Measurements from ENCODE around the gene ILF2.
"Not testable (repeated sequence)": the region's sequence is repeated elsewhere in the genome, so short reads cannot be mapped to it uniquely, and the experiment has no call there.

Gene ILF2

DNA sequence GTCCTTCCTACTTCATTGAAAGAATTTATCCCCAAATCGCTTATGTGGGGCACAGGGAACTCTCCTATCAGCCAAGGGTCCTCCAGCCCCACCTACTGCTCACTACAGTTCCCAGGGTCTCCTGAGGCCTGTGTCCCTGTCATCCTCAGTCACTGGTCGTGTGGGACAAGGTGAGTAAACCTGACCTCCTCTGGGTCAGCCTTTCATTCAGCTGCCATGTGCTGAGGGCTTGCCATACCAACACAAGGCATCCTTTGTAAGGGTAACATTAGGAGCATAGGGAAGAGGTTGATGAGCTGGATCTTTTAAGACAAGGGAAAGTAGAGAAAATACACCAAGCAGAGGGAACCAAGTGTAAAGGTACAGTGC lies 23.5 kb downstream of the ILF2 start:
- DNase-seq = no peak

DNA sequence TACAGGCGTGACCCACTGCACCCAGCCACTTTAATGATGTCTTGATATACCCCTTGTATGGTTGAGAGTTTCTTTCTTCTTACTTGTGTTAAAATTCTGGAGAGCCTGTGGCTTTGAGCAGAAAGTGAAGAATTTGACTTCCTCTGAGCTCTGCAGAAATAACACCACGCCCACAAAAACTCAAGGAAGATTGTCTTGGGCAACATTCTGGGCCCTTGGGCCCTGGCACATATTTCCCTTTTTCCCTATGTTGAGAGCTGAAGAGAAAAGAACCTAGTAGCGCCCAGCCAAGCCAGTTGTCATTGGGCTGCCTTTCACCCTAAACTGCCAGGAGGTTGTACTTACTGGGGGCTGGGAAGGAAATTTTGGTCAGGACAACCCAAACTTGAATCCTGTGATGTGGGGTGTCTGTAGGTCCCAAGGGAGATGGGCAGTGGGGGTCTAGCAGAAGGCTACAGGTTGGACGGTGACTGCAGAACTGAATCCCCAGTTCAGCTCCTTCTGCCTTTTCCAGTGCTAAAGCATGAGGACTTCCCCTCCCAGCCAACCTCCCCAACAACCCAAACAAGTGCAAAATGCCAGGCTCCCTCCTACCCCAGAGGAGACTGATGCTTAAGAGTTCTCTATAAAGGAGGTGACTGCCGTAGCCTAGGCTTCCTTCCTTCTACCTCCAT lies 24.0 kb downstream of the ILF2 start:
- no peak for DNase-seq

DNA sequence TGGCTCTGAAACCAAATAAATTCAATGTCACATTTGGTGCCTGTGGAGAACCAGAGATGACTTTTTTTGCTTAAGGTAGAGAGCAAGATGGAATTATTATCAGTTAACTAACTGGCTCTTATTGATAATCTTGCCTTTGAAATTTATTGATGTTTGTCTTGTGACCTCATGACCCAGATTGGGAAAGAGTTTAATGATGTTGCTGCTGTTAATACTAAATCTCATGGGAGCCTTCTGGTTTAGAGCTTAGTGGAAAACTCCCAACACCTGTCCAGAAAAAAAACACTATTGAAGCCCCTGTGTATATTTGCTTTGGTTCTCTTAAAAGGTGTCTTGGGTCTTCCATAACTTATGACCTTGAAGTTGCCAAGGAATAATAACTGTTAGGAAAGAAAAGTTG lies 27.0 kb downstream of the ILF2 start:
- no peak for DNase-seq

DNA sequence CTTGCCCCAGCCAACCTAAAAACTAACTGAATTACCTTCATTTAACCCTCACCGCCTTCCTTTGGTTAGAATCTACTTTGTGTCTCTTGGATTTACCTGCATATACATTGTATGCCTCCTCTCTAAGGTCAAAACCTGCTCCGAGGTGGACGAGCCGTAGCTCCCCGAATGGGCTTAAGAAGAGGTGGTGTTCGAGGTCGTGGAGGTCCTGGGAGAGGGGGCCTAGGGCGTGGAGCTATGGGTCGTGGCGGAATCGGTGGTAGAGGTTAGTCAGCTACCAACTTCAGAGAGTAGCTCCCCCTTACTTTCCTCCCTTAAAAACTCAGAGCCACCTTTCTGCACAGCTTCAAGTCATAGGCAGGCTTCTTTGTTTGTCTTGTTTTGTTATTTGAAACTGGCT lies 27.7 kb downstream of the ILF2 start:
- no peak for DNase-seq

DNA sequence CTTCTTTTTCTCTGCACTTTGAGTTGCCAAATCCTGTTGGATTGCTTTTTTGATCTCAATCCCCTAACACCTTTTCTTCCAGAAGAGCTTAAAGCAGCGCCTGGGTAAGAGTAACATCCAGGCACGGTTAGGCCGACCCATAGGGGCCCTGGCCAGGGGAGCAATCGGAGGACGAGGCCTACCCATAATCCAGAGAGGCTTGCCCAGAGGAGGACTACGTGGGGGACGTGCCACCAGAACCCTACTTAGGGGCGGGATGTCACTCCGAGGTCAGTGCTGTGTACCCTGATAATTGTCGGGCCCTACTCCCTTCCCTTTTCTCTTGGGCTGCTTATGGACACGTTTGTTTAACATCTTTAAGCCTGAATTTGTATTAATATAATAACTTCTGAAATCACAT lies 28.6 kb downstream of the ILF2 start:
- DNase-seq = no peak

DNA sequence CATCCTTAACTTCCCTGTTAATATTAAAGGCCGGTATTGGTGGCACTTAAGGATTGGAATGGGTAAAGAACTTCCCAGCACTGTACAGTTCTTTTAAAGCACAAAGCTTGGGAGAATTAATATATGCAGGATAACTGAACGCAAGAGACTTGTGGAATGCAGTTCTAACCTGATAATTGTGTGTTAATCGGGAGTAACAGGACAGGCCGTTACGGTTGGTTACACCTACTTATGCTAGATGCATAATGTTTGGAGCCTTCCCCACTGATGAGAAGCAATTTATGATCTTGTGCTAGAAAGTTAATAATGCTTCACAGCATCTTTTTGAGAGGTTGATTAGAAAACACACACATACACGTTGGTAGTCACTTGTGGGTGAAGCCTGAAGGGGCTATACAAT lies 29.9 kb downstream of the ILF2 start:
- no peak for DNase-seq

DNA sequence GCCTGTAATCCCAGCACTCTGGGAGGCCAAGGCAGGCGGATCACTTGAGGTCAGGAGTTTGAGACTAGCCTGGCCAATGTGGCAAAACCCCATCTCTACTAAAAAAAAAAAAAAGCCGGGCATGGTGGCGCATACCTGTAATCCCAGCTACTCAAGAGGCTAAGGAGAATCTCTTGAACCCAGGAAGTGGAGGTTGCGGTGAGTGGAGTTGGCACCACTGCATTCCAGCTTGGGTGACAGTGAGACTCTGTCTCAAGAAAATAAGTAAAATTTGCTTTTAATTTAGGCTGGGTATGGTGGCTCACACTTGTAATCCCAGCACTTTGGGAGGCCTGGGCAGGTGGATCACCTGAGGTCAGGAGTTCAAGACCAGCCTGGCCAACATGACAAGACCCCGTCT lies 30.6 kb downstream of the ILF2 start:
- DNase-seq = not testable (repeated sequence)

DNA sequence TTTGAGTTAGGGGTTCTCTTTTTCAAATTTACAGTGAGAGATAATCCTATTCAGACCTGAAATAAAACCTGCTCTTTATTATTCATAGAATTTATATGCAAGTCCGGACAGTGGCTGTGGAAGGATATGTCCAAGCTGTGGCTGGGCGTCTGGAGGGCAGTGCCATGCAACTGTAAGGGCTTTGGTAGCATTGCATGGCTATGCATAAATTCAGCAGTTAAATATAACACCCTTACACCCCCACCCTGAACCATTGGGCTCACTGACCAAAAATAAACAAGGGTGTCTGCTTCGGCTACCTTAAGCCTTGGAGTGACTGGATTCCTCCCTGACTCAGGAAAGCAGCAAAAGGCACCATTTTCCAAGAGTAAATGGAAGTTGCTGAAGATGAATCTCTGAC lies 31.5 kb downstream of the ILF2 start:
- no peak for DNase-seq

DNA sequence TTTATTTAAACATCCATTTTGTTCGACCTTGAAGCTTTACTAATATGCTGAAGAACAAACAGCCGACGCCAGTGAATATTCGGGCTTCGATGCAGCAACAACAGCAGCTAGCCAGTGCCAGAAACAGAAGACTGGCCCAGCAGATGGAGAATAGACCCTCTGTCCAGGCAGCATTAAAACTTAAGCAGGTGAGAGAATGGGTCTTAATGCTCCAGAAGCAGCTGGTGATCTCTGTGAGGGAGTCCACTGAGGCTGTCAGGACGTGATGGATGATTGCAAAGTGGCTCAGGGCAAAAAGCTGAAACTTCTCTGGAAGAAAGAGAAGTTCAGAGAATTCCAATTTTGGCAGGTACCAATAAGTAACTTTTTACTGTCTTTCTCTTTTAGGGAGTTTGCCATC lies 32.5 kb downstream of the ILF2 start:
- DNase-seq = no peak

DNA sequence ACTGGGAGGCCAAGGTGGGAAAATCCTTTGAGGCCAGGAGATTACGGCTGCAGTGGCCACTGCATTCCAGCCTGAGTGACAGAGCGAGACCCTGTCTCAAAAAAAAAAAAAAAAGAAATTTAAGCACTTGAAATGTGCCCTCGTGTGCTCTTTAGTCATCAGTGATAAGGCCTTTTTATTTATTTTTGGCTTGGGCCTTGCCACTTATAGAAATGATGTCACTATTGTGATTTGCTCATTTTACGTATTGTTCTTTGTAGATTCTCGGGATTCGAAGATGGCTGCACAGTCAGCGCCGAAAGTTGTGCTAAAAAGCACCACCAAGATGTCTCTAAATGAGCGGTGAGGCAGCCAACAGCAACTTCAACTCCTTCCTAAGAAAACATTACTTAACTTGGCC lies 34.5 kb downstream of the ILF2 start:
- DNase-seq = no peak

DNA sequence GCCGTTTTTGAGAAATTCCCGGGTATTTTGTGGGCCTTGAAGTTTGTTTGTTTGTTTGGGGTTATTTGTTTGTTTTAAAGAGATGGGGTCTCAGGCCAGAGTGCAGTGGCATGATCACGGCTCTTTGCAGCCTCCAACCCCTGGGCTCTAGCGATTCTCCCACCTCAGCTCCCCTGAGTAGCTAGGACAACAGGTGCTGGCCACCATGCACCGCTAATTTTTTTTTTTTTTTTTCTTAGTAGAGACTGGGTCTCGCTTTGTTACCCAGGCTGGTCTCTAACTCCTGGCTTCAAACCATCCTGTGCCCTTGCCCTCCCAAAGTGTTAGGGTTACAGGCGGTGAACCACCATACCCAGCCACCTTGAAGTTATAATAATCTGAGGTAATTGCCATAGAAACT lies 34.9 kb downstream of the ILF2 start:
- no peak for DNase-seq

DNA sequence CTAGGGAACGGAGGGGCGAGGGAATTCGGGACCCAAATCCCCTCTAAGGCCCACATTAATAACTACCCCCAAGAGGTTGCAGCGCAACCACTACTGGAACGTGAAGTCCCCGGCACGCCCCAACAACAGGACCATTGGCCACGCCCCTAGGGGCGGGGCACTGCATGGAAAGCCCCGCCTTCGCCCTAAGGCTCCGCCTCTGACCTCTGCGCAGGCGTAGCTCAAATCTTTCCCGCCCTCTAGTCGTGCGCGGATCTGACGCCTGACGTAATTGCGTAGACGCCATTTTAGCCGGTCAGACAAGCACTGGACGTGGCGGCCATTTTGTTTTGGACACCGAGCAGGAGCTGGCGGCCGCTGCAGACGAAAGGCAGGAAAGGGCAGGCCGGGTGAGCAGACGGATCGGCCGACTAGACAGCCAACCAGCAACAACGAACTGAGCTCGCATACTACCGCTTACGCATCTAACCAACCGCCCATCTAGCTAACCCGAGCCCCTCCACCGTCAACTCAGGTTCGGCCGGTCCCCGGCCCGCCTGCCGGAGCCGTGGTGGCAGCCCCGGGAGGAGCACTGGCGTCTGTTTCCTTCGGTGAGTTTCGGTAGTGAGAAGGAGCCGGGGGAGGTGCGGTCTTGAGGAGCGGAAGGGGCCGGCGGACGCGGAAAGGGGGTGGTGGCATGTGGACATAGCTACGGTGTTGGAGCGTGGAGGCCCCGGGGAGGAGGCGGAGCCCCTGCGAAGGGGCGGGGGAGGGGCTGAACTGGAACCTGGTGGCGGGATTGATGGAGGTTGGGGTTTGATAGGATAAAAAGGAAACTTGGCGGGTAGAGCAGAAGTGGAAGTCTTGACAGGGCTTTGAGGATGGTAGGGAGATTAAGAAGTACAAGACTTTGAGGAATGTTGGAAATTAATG lies 36.8 kb downstream of the ILF2 start, which contains the start of gene CHTOP:
Gene CHTOP (plus strand): TSS at position 313 of the 912 bp plus-strand sequence. CDS start 2,523 bp downstream, outside the sequence.
- peak; percentile 99 for DNase-seq

DNA sequence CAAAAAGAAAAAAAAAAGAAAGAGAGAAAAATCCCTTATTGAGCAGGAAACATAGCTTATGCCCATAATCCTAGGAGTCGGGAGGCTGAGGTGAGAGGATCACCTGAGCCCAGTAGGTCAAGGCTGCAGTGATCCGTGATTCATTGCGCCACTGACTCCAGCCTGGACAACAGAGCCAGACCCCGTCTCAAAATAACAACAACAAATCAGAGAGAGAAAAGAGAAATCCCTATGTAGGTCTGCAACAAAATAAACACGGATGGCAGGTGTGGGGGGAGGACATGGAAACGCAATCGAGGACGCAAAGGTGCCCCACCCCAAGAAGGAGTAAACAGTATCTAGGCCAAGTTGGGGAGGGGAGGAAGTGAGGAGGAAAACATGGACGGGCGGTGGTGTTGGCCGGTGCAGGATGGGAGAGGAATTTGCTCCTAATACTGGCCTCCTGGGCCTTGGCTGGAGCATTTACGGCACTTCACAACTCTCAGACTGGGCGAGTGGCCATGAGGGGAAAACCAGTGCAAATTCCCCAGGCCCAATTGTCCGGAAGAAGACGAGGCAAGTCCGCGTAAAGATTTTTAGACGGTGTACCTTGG lies 37.5 kb downstream of the ILF2 start:
- DNase-seq = no peak

DNA sequence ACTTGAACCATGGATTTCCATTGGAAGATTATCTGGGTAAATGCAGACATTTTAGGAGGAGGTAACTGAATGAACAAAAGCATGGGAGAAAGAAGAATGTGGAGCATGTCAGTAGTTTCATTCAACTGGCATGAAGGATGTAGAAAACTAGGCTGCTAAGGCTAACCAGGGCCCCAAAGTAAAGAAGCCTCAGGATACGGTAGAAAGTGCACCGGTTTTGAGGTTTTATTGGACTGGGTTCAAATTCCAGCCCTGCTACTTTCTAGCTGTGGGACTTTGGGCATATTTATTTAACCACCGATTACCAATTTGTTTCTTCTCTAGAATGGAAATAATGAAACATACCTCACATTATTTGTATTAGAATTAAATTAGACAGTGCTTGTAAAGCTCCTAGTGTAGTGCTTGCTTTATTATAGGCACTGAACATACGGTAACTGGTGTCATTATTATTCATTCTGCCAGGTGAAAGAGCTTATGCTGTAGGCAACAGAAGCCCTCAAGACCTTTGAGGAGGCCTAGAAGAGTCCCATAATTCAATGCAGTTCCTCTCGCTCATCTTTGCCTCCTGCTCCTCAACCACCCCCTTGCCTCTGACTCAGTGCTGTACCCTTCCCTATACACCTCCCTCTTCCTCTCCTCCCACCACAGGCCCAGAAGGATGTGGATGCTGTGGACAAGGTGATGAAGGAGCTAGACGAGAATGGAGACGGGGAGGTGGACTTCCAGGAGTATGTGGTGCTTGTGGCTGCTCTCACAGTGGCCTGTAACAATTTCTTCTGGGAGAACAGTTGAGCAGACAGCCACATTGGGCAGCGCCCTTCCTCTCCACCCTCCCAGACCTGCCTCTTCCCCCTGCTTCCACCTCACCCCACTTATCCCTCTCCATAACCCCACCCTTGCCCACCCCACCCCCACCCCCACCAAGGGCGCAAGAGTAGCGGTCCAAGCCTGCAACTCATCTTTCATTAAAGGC lies 39.5 kb downstream of the ILF2 start:
- DNase-seq = no peak

DNA sequence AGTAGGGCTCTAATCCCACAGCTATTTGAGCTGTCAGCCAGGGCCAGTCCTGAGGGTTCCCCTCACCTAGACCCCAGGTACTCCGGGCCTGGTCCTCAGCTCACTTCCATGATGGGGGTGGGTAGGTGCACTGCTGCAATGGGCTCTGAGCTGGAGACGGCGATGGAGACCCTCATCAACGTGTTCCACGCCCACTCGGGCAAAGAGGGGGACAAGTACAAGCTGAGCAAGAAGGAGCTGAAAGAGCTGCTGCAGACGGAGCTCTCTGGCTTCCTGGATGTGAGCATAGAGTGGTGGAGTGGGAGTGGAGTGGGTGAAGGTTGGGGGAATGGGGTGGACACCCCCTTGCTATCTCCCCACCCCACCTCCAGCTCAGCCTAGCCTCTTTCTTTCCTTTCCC lies 40.4 kb downstream of the ILF2 start:
- DNase-seq = no peak

DNA sequence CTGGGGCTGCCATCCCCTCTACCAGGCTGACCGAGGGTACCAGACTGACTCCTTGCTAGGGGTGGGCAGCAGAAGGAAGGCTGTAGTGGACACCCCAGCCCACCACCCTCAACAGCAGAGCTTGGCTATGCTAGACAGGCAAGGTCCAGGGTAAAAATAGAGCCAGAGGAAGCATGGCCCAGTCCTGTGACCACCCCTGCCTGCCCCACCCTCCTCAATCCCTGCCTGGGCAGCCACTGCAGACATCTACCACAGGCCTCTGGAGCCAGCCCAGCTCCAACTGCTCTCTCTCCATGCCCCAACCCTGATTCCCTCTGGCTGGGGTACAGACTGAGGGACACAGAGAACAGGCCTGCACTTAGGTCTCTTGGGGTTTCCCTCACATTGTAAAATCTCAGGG lies 40.8 kb downstream of the ILF2 start:
- no peak for DNase-seq

DNA sequence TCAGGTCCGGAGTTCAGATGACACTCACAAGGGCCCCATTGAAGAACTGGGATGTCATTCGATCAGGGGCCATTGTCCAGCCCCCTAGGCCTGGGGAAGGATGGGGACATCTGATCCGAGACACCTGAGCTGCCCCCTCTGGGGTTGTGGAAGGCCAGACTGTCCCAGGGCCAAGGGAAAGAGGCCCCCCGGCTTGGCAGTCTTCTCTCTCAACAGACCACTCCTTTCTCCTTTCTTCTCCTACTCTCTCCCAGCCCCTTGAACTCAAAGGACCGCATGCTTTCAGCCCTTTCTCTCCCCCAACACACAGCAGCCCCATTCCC lies 41.5 kb downstream of the ILF2 start:
- no peak for DNase-seq

DNA sequence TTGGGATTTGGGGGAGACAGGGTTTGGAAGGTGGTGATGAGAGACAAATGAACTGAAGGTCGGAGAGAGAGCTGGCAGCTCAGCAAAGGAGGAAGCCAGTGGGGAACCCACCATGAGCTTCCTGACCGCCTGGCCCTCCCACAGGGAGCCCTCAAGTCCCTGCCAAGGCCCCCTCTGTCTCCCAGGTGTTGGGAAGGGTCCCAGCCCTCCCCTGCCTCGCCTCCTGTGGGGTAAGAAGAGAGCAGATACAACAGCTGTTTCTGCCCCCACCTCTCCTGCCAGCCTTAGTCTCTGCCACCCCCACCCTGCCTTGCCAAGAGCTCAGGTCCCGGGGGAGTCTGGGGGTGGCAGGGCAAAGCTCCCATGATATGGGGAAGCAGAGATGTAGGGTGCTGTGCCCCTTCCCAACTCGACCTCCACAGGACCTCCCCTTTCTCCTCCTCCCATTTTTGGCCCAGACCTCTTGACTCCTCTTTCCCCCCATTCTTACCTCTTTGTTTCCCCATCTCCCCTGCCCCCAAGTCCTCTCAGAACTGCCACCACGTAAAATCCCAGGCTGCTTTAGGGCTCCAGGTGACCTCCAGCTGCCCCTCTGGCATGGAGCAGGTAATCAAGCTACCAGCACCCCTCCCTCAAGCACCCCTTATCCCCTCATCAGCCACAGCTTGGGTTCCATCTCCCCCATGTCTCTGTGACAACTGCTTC lies 42.0 kb downstream of the ILF2 start:
- DNase-seq = no peak

DNA sequence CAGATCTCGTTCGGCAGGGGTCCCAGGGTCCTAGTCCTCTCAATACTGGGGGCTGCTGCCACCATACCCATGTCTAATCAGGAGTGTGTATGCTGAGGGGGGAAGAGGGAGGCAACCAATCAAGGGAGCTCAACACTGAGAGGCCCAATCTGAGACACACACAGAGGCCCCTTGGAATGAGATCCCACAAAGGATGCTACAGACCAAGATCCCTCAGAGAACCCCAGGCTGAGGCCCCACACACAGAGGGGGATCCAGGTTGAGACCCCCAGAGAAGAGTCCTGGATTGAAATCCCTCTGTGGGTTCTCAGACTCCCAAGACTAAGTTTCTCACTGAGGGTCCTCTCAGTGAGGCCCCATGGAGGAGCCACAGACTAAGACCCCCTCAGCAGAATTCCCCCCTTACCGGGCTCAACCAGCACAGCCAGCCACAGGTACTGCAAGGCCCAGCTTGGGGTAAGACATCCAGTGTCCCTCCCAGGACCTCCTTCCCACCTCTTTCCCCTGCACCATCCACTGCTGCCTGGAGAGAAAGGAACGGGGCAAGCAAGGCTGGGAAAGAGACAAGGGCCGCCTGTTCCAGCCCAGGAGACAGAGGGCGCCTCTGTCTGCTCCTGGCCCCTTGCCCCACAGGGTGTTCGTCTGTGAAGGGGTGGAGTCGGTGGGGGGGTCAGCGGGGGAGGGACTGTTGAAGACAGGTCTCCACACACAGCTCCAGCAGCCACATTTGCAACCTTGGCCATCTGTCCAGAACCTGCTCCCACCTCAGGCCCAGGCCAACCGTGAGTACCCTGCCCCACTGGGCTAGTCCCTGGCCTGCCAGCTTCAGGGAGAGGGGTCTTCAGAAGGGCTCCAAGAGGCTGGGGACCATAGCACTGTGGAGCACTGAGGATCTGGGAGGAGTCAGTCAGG lies 42.8 kb downstream of the ILF2 start, which contains the start of gene S100A1:
Gene S100A1 (plus strand): TSS at position 720 of the 912 bp plus-strand sequence. CDS start 2,088 bp downstream, outside the sequence.
- DNase-seq = no peak

DNA sequence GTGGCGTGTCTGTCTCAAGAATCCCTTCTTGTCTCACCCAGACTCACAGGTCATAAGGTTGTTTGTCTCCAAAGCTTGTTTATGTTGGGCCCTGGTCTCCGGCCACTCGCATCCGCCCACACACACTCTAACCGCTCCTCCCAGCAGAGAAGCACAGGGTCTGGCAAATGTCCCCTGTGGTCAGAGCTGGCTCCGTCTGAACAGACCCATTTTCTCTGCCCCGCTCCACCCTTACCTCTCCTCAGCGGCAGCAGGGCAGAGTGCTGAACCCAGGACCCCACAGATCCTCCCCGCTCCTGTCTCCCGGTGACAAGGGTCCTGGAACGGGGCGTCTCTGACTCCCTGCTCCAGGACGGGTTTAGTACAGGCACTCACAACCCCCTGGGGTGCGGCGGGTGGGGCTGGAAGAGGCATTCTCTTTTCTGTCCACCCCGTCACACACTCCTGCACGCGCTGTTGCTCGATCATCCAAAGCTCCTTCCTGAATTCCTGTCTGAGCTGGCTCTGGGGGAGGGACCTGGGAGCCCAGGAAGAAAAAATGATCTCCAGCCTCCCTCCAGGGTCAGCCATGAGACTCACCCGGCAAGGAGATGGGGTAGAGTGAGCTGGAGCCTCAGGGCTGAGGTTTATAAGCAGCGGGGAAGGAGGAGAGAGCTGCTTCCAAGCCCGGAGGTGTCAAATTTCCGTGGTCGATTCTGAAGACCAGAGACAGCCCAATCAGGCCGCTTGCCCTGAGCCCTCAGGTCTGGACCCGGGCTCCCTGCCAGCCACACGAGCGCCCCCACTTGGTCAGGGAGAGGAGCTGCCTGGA lies 43.7 kb downstream of the ILF2 start, which contains the start of gene S100A13:
Gene S100A13 (minus strand): TSS at position 602 of the 811 bp plus-strand sequence. CDS start 1,033 bp downstream, outside the sequence.
- peak; percentile 95 for DNase-seq
